Activated CD8-positive, alpha-beta memory T cell treated with anti-CD3 and anti-CD28 coated beads, Interleukin-2, amount 50 U/mL, for 4 hours (primary cell): ENCODE measurements around the gene SEMA4A.
A peak's percentile ranks its signal among the peaks of the same experiment; 100 is the strongest.
"Not testable (repeated sequence)": the region's sequence is repeated elsewhere in the genome, so short reads cannot be mapped to it uniquely, and the experiment has no call there.

Source experiments
- DNase-seq: peaks from one replicate; pipeline ENCODE4 v3.0.0-alpha.2; 2020

SEMA4A gene

DNA sequence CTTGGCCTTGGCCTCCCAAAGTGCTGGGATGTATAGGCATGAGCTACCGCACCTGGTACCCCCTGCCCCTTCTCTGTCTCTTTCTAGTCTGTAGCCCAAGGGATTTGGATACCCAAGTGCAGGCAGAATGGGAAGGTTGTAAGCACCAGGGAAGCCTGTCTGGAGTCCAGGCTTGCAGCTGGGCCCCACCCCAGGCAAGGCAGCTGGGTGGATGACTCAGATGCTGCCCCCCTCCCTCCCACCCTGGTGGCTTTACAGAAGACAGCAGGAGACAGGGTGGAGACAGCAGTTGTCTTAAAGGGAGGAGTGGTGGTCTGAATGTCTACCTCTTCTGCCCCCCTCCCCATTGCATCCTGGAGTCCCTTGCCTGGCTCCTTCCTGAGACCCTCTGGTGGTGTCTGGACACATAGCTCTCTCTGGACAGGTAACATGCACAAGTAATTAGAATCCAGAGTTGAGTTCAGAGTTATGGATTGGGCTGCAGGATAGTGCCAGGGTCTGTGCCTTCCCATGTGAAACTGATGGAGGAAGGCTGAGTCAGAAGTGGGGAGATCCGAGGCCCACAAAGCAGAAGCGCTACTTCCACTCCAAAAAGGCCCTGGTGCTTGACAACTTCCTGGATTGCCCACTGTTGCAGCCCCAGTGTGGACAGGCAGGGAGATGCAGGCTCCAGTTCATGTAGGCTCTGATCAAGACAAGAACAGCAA, 33.7 kb upstream of the SEMA4A start:
- peak; percentile 34 for DNase-seq

GRCh38 chr1:156120318-156120717, 33.1 kb upstream of the SEMA4A start:
- DNase-seq = no peak

DNA sequence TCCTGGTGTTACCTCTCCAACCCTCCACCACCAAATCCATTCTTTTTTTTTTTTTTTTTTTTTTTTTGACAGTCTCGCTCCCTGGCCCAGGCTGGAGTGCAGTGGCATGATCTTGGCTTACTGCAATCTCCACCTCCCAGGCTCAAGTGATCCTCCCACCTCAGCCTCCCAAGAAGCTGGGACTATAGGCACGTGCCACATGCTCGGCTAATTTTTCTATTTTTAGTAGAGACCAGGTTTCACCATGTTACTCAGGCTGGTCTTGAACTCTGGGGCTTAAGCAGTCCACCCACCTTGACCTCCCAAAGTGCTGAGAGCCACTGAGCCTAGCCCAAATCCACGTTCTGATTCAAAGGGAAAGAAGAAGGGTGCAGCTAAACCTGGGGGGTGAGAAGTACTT, 32.4 kb upstream of the SEMA4A start:
- DNase-seq = not testable (repeated sequence)

DNA sequence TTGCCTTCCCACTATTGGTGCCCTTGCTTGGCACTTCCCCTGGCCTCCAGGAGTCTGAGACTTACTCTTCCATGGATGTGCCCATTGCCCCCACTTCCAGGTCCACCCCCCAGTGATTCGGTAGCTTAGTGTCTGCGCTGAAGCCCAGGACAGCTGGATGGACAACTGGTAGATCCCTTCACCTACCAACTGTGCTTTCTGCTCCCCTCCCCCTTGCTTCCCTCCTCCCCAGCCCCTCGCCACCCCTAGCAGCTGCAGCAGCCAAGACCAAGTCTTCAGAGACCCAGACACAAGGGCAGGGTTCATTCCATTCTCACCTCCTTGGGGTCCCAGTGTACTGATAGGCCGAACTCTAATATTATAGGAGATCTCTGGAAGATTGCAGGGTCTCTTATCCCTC, 31.9 kb upstream of the SEMA4A start:
- DNase-seq = no peak

- no peak for DNase-seq
Measured at GRCh38 chr1:156122086-156122485, 31.3 kb upstream of the SEMA4A start.

GRCh38 chr1:156122519-156123355, 30.6 kb upstream of the SEMA4A start:
- DNase-seq = no peak

- DNase-seq = peak; percentile 73
Measured at GRCh38 chr1:156123356-156124196, 29.8 kb upstream of the SEMA4A start.

GRCh38 chr1:156124557-156125483, 28.6 kb upstream of the SEMA4A start:
- DNase-seq = no peak

GRCh38 chr1:156125544-156125943, 27.8 kb upstream of the SEMA4A start:
- not testable (repeated sequence) for DNase-seq

DNA sequence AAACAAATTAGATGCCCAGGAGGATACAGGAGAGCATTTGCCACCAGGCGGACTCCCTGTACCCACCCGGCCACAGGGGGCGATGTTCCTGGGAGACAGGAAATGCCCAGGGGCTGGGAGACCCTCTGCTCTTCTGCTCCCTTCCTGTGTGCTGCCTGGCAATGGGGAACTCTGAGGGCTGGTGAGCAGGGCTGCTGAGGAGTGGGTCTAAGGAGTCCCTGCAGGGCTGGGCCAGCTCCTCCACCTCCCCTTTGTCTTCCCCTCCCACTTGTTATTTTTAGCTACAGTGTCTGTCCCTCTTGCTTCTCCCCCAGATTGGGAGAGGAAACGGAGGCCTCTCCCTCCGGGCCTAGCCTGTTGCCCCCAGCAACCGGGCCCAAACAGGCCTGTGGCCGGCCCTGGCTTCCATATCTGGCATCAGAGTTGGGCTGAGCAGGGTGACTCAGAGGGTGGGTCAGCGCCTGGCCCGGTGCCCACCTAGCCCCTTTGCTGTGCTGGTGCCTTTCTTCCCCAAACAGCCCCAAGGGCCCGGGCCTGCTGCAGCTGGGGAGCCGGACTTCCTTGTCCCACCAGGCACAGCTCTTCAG, 27.2 kb upstream of the SEMA4A start:
- peak; percentile 50 for DNase-seq

GRCh38 chr1:156126630-156127534, 26.5 kb upstream of the SEMA4A start:
- peak; percentile 76 for DNase-seq

- DNase-seq = no peak
Measured at GRCh38 chr1:156128308-156128653, 25.1 kb upstream of the SEMA4A start.

GRCh38 chr1:156128654-156129597, 24.5 kb upstream of the SEMA4A start:
- DNase-seq = no peak

DNA sequence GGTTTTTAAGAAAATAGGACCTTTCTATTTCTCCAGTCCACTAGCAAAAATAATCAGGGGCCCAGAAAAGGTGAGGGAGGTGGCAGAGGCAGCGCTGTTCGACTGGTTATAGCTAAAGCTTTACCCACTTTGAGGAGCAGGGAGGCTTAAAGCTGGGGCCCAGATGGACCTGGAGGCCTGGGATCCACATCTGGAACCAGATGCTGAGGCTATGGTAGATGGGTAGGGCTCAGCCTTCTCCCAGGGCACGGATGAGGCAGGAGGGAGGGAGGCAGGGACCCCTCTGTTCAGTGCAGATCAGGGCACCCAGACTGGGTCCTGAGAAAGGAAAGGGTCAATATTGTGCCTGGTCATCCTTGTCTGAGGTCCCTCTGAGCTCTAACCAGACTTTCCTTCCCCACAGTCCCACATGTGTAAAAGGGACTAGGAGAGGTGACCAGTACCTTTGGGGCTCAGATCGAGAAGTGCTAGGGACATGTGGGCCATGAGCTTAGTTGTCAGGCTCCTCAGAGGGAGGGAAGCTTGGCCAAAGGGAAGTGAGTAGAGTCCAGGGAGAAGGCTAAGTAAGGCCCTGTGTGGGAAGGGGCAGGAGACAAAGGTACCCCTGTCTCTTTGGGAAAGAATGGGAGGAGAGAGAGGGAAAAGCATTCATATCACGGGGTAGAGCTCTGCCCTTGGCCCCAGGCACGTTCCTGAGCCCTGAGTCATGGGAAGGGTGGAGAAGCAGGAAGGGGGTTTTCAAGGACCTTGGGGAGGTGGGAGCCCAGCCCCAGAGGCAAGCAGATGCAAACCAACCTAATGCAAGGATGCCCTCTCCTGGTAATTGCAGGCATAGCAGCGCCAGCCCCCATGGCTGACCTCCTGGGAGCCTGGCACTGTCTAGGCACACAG, 23.5 kb upstream of the SEMA4A start:
- peak; percentile 80 for DNase-seq

- no peak for DNase-seq
Measured at GRCh38 chr1:156130578-156130942, 22.8 kb upstream of the SEMA4A start.

DNA sequence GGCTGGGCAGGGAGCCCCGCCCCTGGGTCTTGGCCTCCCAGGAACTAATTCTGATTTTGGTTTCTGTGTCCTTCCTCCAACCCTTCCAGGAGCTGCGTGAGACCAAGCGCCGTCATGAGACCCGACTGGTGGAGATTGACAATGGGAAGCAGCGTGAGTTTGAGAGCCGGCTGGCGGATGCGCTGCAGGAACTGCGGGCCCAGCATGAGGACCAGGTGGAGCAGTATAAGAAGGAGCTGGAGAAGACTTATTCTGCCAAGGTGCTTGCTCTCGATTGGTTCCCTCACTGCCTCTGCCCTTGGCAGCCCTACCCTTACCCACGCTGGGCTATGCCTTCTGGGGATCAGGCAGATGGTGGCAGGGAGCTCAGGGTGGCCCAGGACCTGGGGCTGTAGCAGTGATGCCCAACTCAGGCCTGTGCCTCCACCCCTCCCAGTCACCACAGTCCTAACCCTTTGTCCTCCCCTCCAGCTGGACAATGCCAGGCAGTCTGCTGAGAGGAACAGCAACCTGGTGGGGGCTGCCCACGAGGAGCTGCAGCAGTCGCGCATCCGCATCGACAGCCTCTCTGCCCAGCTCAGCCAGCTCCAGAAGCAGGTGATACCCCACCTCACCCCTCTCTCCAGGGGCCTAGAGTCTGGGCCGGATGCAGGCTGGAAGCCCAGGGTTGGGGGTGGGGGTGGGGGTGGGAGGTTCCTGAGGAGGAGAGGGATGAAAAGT, 18.5 kb upstream of the SEMA4A start:
- DNase-seq = no peak

DNA sequence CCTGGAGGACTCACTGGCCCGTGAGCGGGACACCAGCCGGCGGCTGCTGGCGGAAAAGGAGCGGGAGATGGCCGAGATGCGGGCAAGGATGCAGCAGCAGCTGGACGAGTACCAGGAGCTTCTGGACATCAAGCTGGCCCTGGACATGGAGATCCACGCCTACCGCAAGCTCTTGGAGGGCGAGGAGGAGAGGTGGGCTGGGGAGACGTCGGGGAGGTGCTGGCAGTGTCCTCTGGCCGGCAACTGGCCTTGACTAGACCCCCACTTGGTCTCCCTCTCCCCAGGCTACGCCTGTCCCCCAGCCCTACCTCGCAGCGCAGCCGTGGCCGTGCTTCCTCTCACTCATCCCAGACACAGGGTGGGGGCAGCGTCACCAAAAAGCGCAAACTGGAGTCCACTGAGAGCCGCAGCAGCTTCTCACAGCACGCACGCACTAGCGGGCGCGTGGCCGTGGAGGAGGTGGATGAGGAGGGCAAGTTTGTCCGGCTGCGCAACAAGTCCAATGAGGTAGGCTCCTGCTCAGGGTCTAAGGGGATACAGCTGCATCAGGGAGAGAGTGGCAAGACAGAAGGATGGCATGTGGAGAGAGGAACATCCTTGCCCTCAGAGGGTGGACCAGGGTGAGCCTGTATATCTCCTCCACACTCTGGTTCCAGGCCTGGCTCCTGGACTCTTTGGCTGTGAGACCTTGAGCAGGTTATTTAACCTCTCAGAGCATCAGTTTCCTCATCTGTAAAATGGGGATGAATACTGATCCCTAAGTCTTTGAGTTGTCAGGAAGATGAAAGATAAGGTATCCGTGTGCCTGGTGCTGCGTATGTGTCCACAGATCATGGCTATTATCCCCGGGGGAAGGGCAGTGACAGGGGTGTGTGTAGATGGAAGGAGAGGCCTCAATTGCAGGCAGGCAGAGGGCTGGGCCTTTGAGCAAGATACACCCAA, 17.2 kb upstream of the SEMA4A start:
- no peak for DNase-seq
